ENCODE results near the gene TNS2. TPM values are rescaled to one million over a fixed set of nuclear protein-coding genes. Genes with fewer than 3 reads are reported as not detected.

TNS2 gene
- total and polyA plus RNA-seq, 2 of the 13 experiments (the other 11 are each of a cell fraction or from before 2014, with no cell fraction given), result 8.9 to 20.4 TPM

DNA sequence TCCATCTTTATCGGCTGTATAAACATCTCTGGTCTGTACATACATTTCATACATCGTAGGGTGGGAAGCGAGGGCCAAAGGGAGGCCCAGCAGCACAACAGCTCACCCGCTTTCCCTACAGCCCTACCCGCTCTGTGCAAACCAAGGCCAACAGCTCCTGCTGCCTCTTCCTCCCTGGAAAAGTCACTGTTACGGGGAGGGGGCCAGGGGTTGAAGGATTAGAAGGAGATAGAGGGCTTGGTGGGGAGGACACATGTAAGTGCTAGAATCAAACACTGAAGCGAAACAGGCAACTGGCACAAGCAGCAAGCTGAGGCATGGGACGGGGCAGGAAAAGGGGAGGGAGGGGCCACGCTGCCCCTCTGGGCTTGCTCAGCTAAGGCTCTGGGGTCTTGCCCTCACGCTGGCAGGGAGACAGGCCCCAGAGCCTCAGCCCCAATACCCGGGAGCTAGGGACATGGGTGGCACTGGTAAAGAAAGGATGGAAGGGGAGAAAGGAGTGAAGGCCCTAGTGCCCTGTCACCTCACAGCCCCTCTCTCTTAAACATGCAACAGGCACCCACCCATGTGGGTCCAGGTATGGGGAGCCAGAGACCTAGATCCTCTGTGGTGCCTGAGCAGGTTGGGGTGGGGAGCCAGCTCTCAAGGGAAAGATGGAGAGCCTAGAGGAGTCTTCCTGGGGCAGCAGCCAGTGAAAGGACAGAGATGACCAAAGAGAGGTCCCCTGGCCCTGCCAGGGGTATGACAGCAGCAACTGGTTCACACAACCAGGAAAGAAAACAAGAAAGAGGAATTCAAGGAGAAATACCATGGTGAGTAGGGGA, 15.0 kb downstream of the TNS2 start:
- intact Hi-C loops (cut with micrococcal nuclease; ENCODE audit: unreplicated experiment), result no loop called here
- no TSS peak for BruUV-seq (replicated peaks)

DNA sequence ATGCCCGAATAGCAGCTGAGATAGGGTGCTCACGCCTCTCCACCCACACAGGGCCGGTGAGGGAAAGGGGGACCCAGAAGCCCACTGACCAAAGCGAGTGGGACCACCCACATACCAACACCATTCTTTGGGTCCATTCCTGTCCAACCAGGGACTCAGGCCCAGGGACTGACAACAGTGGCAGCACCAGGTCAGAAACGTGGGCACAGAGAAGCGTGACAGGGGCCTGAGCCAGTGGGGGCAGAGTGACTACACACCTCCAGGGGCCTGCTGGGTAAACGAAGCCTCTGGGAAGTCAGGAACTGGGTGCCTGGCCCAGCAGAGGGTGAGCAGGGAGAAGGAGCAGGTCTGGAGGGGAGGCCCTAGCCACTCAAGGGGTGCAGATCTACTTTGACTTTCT, 15.6 kb downstream of the TNS2 start:
- Histone ChIP-seq H3K4me1 (ENCODE audit: insufficient read depth, low read length) (peaks cover 33% of the 10 kb centered on the region), H3K9ac (ENCODE audit: insufficient read depth, low read depth, low read length) (no peak overlapping the region), H3K27ac (ENCODE audit: extremely low read length, insufficient read depth, low read length) (no peak overlapping the region), H3K9me3 (ENCODE audit: low read length) (no peaks in the 10 kb centered on the region), H3K4me2 (ENCODE audit: low read depth, low read length) (no peak overlapping the region), H3K36me3 (replicated peaks in 1 of 2; ENCODE audit: control insufficient read depth in 1 of 2, insufficient read depth in 2 of 2, low read length in 2 of 2) (peaks cover 0 to 18% of the 10 kb centered on the region in 2 experiments; a peak in 2 of 5 replicates), H4K20me1 (ENCODE audit: insufficient read depth, low read length) (no peaks in the 10 kb centered on the region), H3K4me3 (replicated peaks in 1 of 3; ENCODE audit: insufficient read depth in 1 of 3, low read depth in 2 of 3, low read length in 3 of 3) (no peak overlapping the region), H3K27me3 (ENCODE audit: control insufficient read depth in 1 of 2, insufficient read depth in 2 of 2, low read length in 2 of 2) (no peaks in the 10 kb centered on the region), H2AFZ (ENCODE audit: low read length) (no peak overlapping the region), H3K79me2 (ENCODE audit: insufficient read depth, low read length) (no peaks in the 10 kb centered on the region)
- ChIA-PET POLR2A (interaction anchor here (0.8 to 4.6 kb wide), 14 partner anchors 10 to 256 kb away, joined by 3 to 47 read pairs (median 6); partner anchors contain the start of genes AAAS, CSAD, SOAT2 and SPRYD3), CTCF (ENCODE audit: low intra/inter-chr PET ratio, low total read pairs) (interaction anchor here (1.4 to 2.3 kb wide), 2 partner anchors 34 to 125 kb away, joined by 4 to 36 read pairs; no protein-coding TSS in a partner anchor)
- intact Hi-C loops (cut with micrococcal nuclease; ENCODE audit: unreplicated experiment) (no loop called here), in situ Hi-C loops (cut with HindIII; ENCODE audit: extremely low pct_ligation_motif_present, low pct_unique_long_range_greater_than_20kb) (no loop called here)
- TSS peak; percentile 43 for BruUV-seq (replicated peaks)
- no peak for FAIRE-seq
- no peak for DNase-seq (ENCODE audit: low spot score)
- WGBS (ENCODE audit: low lambda C conversion rate), result 75% methylated on average over 7 of the region's 7 CpGs
- ATAC-seq, result no peak
- TF ChIP-seq NR2C2 (CRISPR knock-in tag; IDR thresholded peaks at IDR 0.05; ENCODE audit: borderline replicate concordance) (no peak), SP4 (CRISPR knock-in tag; IDR thresholded peaks at IDR 0.05) (no peak), ARHGAP35 (CRISPR knock-in tag; IDR thresholded peaks at IDR 0.05; ENCODE audit: borderline replicate concordance) (no peak), BCL6 (CRISPR knock-in tag; IDR thresholded peaks at IDR 0.05) (no peak), TMF1 (CRISPR knock-in tag; IDR thresholded peaks at IDR 0.05; ENCODE audit: low read depth) (no peak), MAFF (IDR thresholded peaks at IDR 0.05; ENCODE audit: low read depth, low read length) (no peak), HNRNPL (IDR thresholded peaks at IDR 0.05; ENCODE audit: low read depth, low read length) (no peak), BRF2 (CRISPR knock-in tag; IDR thresholded peaks at IDR 0.05) (no peak)

More for the DNA sequence above, 15.0 kb downstream of the TNS2 start:
- POLR2A ChIA-PET, result interaction anchor here (1.1 to 4.6 kb wide), 7 partner anchors 10 to 256 kb away, joined by 3 to 47 read pairs (median 10); partner anchors contain the start of genes AAAS, SOAT2 and SPRYD3
- Histone ChIP-seq H3K27me3 (ENCODE audit: control insufficient read depth in 1 of 2, insufficient read depth in 2 of 2, low read length in 2 of 2) (no peaks in the 10 kb centered on the region), H3K9ac (ENCODE audit: insufficient read depth, low read depth, low read length) (no peak overlapping the region), H4K20me1 (ENCODE audit: insufficient read depth, low read length) (no peaks in the 10 kb centered on the region), H3K27ac (ENCODE audit: extremely low read length, insufficient read depth, low read length) (no peak overlapping the region), H3K9me3 (ENCODE audit: low read length) (no peaks in the 10 kb centered on the region), H3K4me2 (ENCODE audit: low read depth, low read length) (no peak overlapping the region), H3K4me1 (ENCODE audit: insufficient read depth, low read length) (peaks cover 35% of the 10 kb centered on the region), H3K79me2 (ENCODE audit: insufficient read depth, low read length) (no peaks in the 10 kb centered on the region), H2AFZ (ENCODE audit: low read length) (no peak overlapping the region), H3K4me3 (replicated peaks in 1 of 3; ENCODE audit: insufficient read depth in 1 of 3, low read depth in 2 of 3, low read length in 3 of 3) (no peak overlapping the region), H3K36me3 (replicated peaks in 1 of 2; ENCODE audit: control insufficient read depth in 1 of 2, insufficient read depth in 2 of 2, low read length in 2 of 2) (peaks cover 0 to 18% of the 10 kb centered on the region in 2 experiments; a peak in 2 of 5 replicates)
- DNase-seq (ENCODE audit: low spot score), result no peak
- 97% methylated on average over 11 of the region's 11 CpGs for WGBS (ENCODE audit: low lambda C conversion rate)
- CTCF ChIA-PET (ENCODE audit: low intra/inter-chr PET ratio, low total read pairs), result interaction anchor here (2.3 kb wide), 1 partner anchor 35 kb away, joined by 36 read pairs; no protein-coding TSS in a partner anchor
- in situ Hi-C loops (cut with HindIII; ENCODE audit: extremely low pct_ligation_motif_present, low pct_unique_long_range_greater_than_20kb), result loop anchor here (5.0 kb wide), 2 partner anchors 37 to 127 kb away; partner anchors contain the start of gene SOAT2
- TF ChIP-seq AGO2 (optimal IDR thresholded peaks at IDR 0.05; ENCODE audit: low read depth, low read length), result peak; percentile 14
- TF ChIP-seq ZNF333 (CRISPR knock-in tag; IDR thresholded peaks at IDR 0.05; ENCODE audit: borderline replicate concordance), result no peak
- TF ChIP-seq POLR2A (IDR thresholded peaks at IDR 0.05; ENCODE audit: insufficient read depth in 1 of 2, low read depth in 2 of 2, low read length in 2 of 2), result 0 out of 4 replicates have a peak, but pooled peaks of 1 of the 2 experiments have one; percentile 9
- no peak for ATAC-seq
- no peak for FAIRE-seq

All from HepG2 (cell line).